ENCODE results near the gene GOLPH3L. TPM values are rescaled to one million over a fixed set of nuclear protein-coding genes. Genes with fewer than 3 reads are reported as not detected.
A peak's percentile ranks its signal among the peaks of the same experiment; 100 is the strongest.

Gene GOLPH3L
- total RNA-seq, 2 donors from 2014 or later = 45.1 to 45.2 TPM

DNA sequence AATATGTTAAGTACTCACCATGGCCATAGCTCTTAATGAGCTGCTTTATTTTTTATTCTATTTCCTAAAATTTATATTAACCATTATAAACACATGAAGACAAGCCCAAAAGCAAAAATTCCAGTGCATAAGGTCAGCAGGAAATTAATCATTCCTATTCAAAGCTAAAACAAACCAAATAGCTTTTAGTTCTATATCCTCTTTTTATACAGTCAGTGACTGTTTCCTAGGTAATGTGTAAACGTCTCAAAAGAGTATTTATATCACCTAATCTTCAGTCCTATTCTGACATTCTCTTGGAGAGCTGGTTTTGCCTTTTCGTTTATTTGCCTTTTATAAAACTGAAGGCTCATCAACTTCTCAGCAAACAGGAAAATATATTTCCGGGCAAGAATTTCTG lies 4.2 kb downstream of the GOLPH3L start:
- Histone ChIP-seq H3K4me1 (ENCODE audit: control insufficient read depth, insufficient read depth, low read length) (peaks cover 5% of the 10 kb centered on the region), H3K9me3 (ENCODE audit: control insufficient read depth, low read length) (no peaks in the 10 kb centered on the region), H3K27ac (ENCODE audit: low read depth, low read length) (no peak overlapping the region), H3K9ac (ENCODE audit: extremely low read depth, low read length, poor library complexity, severe bottlenecking) (no peak overlapping the region), H3K27me3 (ENCODE audit: control insufficient read depth, insufficient read depth, low read length, poor library complexity, severe bottlenecking) (no peaks in the 10 kb centered on the region), H3K36me3 (ENCODE audit: control insufficient read depth, insufficient read depth, low read length) (peaks cover 61% of the 10 kb centered on the region), H3K4me3 (ENCODE audit: low read length) (no peak overlapping the region)
- Mint-ChIP-seq H3K27ac (no peak overlapping the region), H3K9me3 (no peaks in the 10 kb centered on the region), H3K4me3 (no peak overlapping the region), H3K36me3 (ENCODE audit: low read depth) (peaks cover 57% of the 10 kb centered on the region), H3K27me3 (ENCODE audit: insufficient read depth) (no peaks in the 10 kb centered on the region), H3K4me1 (peaks cover 19% of the 10 kb centered on the region)
- WGBS, 2 experiments (ENCODE audit: insufficient coverage in 1 of 2, insufficient read length in 1 of 2) = 80 to 89% methylated on average over 1 to 3 of the region's 3 CpGs
- TF ChIP-seq, protein P1, sequence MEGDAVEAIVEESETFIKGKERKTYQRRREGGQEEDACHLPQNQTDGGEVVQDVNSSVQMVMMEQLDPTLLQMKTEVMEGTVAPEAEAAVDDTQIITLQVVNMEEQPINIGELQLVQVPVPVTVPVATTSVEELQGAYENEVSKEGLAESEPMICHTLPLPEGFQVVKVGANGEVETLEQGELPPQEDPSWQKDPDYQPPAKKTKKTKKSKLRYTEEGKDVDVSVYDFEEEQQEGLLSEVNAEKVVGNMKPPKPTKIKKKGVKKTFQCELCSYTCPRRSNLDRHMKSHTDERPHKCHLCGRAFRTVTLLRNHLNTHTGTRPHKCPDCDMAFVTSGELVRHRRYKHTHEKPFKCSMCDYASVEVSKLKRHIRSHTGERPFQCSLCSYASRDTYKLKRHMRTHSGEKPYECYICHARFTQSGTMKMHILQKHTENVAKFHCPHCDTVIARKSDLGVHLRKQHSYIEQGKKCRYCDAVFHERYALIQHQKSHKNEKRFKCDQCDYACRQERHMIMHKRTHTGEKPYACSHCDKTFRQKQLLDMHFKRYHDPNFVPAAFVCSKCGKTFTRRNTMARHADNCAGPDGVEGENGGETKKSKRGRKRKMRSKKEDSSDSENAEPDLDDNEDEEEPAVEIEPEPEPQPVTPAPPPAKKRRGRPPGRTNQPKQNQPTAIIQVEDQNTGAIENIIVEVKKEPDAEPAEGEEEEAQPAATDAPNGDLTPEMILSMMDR (conservative IDR thresholded peaks at IDR 0.05) = no peak
- DNase-seq = no peak

DNA sequence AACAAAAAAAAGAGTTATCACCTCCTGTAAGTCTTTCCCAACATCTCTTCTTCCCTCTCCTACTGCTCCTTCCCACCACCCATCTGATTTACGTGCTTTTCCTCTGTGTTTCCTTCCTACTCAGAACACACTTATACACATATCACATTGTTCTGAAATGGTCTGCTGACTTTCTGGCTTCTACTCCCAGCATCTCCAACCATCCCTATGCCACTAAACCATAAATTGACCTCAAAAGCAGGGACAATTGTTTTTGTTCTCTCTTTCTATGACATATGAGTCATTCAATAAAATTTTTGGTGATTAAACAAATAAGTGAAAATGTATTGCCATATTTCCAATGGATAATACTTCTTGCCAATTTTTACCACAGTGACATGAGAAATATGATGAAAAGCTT lies 8.2 kb downstream of the GOLPH3L start:
- Histone ChIP-seq H3K36me3 (ENCODE audit: control insufficient read depth, insufficient read depth, low read length) (peaks cover 71% of the 10 kb centered on the region), H3K27ac (ENCODE audit: low read depth, low read length) (no peak overlapping the region), H3K9me3 (ENCODE audit: control insufficient read depth, low read length) (no peaks in the 10 kb centered on the region), H3K9ac (ENCODE audit: extremely low read depth, low read length, poor library complexity, severe bottlenecking) (no peak overlapping the region), H3K27me3 (ENCODE audit: control insufficient read depth, insufficient read depth, low read length, poor library complexity, severe bottlenecking) (no peaks in the 10 kb centered on the region), H3K4me1 (ENCODE audit: control insufficient read depth, insufficient read depth, low read length) (peaks cover 3% of the 10 kb centered on the region), H3K4me3 (ENCODE audit: low read length) (peak overlapping the region; percentile 64)
- no peak for DNase-seq
- 92 to 100% methylated on average over 1 of the region's 1 CpG for WGBS, 2 experiments (ENCODE audit: insufficient coverage in 1 of 2, insufficient read length in 1 of 2)
- Mint-ChIP-seq H3K4me3 (no peak overlapping the region), H3K9me3 (no peaks in the 10 kb centered on the region), H3K36me3 (ENCODE audit: low read depth) (peaks cover 58% of the 10 kb centered on the region), H3K27me3 (ENCODE audit: insufficient read depth) (no peaks in the 10 kb centered on the region), H3K4me1 (peaks cover 13% of the 10 kb centered on the region), H3K27ac (peak overlapping the region; percentile 45)
- TF ChIP-seq, protein P1 (conservative IDR thresholded peaks at IDR 0.05) = no peak

DNA sequence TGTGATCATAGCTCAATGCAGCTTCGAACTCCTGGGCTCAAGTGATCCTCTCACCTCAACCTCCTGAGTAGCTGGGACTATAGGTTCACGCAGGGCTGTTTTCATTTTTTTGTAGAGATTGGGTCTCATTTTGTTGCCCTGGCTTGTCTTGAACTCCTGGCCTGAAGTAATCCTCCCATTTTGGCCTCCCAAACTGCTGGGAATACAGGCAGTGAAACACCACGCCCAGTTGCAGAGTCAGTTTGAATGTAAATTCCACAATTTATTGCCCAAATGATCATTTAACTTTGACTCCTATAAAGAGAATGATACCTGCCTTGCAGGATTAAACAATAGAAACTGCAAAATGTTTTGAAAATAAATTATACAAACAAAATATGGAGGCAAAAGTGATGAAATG lies 10.7 kb downstream of the GOLPH3L start:
- WGBS, 2 experiments (ENCODE audit: insufficient coverage in 1 of 2, insufficient read length in 1 of 2) = 71 to 100% methylated on average over 2 to 3 of the region's 3 CpGs
- no peak overlapping the region for H3K27ac ChIP-seq (ENCODE audit: low read depth, low read length)
- Mint-ChIP-seq H3K4me1 (peaks cover 13% of the 10 kb centered on the region), H3K4me3 (no peak overlapping the region), H3K27me3 (ENCODE audit: insufficient read depth) (no peaks in the 10 kb centered on the region), H3K9me3 (no peaks in the 10 kb centered on the region), H3K27ac (no peak overlapping the region), H3K36me3 (ENCODE audit: low read depth) (peaks cover 51% of the 10 kb centered on the region)
- TF ChIP-seq, protein P1 (conservative IDR thresholded peaks at IDR 0.05) = no peak
- no peak overlapping the region for H3K9ac ChIP-seq (ENCODE audit: extremely low read depth, low read length, poor library complexity, severe bottlenecking)
- H3K9me3 ChIP-seq (ENCODE audit: control insufficient read depth, low read length) = no peaks in the 10 kb centered on the region
- no peaks in the 10 kb centered on the region for H3K27me3 ChIP-seq (ENCODE audit: control insufficient read depth, insufficient read depth, low read length, poor library complexity, severe bottlenecking)
- H3K36me3 ChIP-seq (ENCODE audit: control insufficient read depth, insufficient read depth, low read length) = peaks cover 67% of the 10 kb centered on the region
- H3K4me1 ChIP-seq (ENCODE audit: control insufficient read depth, insufficient read depth, low read length) = peaks cover 3% of the 10 kb centered on the region
- H3K4me3 ChIP-seq (ENCODE audit: low read length) = no peak overlapping the region
- DNase-seq = no peak
